ENCODE measurements around the gene IL1RAPL1. TPM values are rescaled to one million over a fixed set of nuclear protein-coding genes. Genes with fewer than 3 reads are reported as not detected.

IL1RAPL1 gene
- total and polyA plus RNA-seq, 2 experiments from 2014 or later: 0.18 to 0.49 TPM

DNA sequence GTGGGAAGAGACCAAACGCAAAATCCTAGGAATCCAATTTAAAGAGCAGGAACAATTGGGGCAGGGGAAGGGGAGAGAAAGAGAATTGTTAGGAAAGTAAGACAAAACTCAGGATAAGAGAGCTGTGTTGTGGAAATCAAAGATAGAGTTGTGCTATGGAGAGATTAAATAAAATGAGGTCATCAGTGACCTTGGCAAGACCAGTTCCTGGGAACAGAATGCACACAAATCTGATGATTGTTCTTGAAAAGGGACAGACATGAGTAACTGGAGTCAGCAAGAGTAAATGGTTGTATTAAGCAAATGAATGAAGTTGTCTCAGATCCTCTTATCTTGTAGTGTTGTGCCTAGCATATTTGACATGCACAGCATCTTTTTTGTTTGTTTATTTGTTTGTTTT is 267.4 kb downstream of the IL1RAPL1 start:
- no peaks in the 10 kb centered on the region for H3K9me3 Mint-ChIP-seq
- Histone ChIP-seq H3F3A (replicated peaks; ENCODE audit: low read depth) (no peaks in the 10 kb centered on the region), H2AFZ (no peak overlapping the region), H3K4me2 (no peak overlapping the region), H3K4me3 (no peak overlapping the region), H3K27ac (ENCODE audit: low read depth) (no peak overlapping the region), H4K20me1 (replicated peaks; ENCODE audit: insufficient read depth) (no peaks in the 10 kb centered on the region), H3K79me2 (replicated peaks; ENCODE audit: insufficient read depth) (no peaks in the 10 kb centered on the region), H3K4me1 (ENCODE audit: insufficient read depth) (no peaks in the 10 kb centered on the region; the same call in 1 of the 2 replicates), H3K9me2 (ENCODE audit: insufficient read depth) (no peaks in the 10 kb centered on the region), H3K27me3 (ENCODE audit: insufficient read depth) (no peaks in the 10 kb centered on the region), H3K36me3 (ENCODE audit: insufficient read depth) (no peaks in the 10 kb centered on the region)
- peaks cover 2% of the 10 kb centered on the region for H3K27me3 Mint-ChIP-seq (ENCODE audit: insufficient read depth, low read depth, poor library complexity)
- no peaks in the 10 kb centered on the region for H3K36me3 Mint-ChIP-seq (ENCODE audit: low read depth)
- peaks cover 11% of the 10 kb centered on the region; the same call in 2 of the 3 replicates for H3K4me1 Mint-ChIP-seq
- ATAC-seq (no peak), DNase-seq (ENCODE audit: low spot score) (no peak)
- H3K4me3 Mint-ChIP-seq: no peak overlapping the region
- TF ChIP-seq ZNF331 (CRISPR knock-in tag; IDR thresholded peaks at IDR 0.05; ENCODE audit: low read depth) (no peak), CREB1 (CRISPR knock-in tag; IDR thresholded peaks at IDR 0.05; ENCODE audit: low read depth) (no peak), EZH2 (IDR thresholded peaks at IDR 0.05; ENCODE audit: low read depth, unreplicated experiment) (no peak), NANOG (IDR thresholded peaks at IDR 0.05; ENCODE audit: borderline replicate concordance) (no peak), STAT1 (IDR thresholded peaks at IDR 0.05; ENCODE audit: unreplicated experiment) (no peak), JUNB (IDR thresholded peaks at IDR 0.05; ENCODE audit: unreplicated experiment) (no peak), POLR2AphosphoS5 (IDR thresholded peaks at IDR 0.05; ENCODE audit: low read depth) (no peak), ZNF114 (CRISPR knock-in tag; IDR thresholded peaks at IDR 0.05) (no peak), REST (IDR thresholded peaks at IDR 0.05; ENCODE audit: unreplicated experiment) (no peak), EZH2phosphoT487 (IDR thresholded peaks at IDR 0.05; ENCODE audit: unreplicated experiment) (no peak)
- TF ChIP-seq, protein P1, sequence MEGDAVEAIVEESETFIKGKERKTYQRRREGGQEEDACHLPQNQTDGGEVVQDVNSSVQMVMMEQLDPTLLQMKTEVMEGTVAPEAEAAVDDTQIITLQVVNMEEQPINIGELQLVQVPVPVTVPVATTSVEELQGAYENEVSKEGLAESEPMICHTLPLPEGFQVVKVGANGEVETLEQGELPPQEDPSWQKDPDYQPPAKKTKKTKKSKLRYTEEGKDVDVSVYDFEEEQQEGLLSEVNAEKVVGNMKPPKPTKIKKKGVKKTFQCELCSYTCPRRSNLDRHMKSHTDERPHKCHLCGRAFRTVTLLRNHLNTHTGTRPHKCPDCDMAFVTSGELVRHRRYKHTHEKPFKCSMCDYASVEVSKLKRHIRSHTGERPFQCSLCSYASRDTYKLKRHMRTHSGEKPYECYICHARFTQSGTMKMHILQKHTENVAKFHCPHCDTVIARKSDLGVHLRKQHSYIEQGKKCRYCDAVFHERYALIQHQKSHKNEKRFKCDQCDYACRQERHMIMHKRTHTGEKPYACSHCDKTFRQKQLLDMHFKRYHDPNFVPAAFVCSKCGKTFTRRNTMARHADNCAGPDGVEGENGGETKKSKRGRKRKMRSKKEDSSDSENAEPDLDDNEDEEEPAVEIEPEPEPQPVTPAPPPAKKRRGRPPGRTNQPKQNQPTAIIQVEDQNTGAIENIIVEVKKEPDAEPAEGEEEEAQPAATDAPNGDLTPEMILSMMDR (conservative IDR thresholded peaks at IDR 0.05; ENCODE audit: low read depth in 2 of 2): no peak
- TF ChIP-seq, protein P2, sequence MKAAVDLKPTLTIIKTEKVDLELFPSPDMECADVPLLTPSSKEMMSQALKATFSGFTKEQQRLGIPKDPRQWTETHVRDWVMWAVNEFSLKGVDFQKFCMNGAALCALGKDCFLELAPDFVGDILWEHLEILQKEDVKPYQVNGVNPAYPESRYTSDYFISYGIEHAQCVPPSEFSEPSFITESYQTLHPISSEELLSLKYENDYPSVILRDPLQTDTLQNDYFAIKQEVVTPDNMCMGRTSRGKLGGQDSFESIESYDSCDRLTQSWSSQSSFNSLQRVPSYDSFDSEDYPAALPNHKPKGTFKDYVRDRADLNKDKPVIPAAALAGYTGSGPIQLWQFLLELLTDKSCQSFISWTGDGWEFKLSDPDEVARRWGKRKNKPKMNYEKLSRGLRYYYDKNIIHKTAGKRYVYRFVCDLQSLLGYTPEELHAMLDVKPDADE (IDR thresholded peaks at IDR 0.05): no peak
- TF ChIP-seq, protein P3, sequence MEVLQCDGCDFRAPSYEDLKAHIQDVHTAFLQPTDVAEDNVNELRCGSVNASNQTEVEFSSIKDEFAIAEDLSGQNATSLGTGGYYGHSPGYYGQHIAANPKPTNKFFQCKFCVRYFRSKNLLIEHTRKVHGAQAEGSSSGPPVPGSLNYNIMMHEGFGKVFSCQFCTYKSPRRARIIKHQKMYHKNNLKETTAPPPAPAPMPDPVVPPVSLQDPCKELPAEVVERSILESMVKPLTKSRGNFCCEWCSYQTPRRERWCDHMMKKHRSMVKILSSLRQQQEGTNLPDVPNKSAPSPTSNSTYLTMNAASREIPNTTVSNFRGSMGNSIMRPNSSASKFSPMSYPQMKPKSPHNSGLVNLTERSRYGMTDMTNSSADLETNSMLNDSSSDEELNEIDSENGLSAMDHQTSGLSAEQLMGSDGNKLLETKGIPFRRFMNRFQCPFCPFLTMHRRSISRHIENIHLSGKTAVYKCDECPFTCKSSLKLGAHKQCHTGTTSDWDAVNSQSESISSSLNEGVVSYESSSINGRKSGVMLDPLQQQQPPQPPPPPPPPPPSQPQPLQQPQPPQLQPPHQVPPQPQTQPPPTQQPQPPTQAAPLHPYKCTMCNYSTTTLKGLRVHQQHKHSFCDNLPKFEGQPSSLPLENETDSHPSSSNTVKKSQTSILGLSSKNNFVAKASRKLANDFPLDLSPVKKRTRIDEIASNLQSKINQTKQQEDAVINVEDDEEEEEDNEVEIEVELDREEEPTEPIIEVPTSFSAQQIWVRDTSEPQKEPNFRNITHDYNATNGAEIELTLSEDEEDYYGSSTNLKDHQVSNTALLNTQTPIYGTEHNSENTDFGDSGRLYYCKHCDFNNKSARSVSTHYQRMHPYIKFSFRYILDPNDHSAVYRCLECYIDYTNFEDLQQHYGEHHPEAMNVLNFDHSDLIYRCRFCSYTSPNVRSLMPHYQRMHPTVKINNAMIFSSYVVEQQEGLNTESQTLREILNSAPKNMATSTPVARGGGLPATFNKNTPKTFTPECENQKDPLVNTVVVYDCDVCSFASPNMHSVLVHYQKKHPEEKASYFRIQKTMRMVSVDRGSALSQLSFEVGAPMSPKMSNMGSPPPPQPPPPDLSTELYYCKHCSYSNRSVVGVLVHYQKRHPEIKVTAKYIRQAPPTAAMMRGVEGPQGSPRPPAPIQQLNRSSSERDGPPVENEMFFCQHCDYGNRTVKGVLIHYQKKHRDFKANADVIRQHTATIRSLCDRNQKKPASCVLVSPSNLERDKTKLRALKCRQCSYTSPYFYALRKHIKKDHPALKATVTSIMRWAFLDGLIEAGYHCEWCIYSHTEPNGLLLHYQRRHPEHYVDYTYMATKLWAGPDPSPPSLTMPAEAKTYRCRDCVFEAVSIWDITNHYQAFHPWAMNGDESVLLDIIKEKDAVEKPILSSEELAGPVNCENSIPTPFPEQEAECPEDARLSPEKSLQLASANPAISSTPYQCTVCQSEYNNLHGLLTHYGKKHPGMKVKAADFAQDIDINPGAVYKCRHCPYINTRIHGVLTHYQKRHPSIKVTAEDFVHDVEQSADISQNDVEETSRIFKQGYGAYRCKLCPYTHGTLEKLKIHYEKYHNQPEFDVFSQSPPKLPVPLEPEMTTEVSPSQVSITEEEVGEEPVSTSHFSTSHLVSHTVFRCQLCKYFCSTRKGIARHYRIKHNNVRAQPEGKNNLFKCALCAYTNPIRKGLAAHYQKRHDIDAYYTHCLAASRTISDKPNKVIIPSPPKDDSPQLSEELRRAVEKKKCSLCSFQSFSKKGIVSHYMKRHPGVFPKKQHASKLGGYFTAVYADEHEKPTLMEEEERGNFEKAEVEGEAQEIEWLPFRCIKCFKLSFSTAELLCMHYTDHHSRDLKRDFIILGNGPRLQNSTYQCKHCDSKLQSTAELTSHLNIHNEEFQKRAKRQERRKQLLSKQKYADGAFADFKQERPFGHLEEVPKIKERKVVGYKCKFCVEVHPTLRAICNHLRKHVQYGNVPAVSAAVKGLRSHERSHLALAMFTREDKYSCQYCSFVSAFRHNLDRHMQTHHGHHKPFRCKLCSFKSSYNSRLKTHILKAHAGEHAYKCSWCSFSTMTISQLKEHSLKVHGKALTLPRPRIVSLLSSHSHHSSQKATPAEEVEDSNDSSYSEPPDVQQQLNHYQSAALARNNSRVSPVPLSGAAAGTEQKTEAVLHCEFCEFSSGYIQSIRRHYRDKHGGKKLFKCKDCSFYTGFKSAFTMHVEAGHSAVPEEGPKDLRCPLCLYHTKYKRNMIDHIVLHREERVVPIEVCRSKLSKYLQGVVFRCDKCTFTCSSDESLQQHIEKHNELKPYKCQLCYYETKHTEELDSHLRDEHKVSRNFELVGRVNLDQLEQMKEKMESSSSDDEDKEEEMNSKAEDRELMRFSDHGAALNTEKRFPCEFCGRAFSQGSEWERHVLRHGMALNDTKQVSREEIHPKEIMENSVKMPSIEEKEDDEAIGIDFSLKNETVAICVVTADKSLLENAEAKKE (CRISPR knock-in tag; IDR thresholded peaks at IDR 0.05): no peak
- no peak overlapping the region for H3K27ac Mint-ChIP-seq

All from GM23338 (cell line).